ENCODE data around the gene CALD1.

Gene CALD1, protein sequence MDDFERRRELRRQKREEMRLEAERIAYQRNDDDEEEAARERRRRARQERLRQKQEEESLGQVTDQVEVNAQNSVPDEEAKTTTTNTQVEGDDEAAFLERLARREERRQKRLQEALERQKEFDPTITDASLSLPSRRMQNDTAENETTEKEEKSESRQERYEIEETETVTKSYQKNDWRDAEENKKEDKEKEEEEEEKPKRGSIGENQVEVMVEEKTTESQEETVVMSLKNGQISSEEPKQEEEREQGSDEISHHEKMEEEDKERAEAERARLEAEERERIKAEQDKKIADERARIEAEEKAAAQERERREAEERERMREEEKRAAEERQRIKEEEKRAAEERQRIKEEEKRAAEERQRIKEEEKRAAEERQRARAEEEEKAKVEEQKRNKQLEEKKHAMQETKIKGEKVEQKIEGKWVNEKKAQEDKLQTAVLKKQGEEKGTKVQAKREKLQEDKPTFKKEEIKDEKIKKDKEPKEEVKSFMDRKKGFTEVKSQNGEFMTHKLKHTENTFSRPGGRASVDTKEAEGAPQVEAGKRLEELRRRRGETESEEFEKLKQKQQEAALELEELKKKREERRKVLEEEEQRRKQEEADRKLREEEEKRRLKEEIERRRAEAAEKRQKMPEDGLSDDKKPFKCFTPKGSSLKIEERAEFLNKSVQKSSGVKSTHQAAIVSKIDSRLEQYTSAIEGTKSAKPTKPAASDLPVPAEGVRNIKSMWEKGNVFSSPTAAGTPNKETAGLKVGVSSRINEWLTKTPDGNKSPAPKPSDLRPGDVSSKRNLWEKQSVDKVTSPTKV

DNA sequence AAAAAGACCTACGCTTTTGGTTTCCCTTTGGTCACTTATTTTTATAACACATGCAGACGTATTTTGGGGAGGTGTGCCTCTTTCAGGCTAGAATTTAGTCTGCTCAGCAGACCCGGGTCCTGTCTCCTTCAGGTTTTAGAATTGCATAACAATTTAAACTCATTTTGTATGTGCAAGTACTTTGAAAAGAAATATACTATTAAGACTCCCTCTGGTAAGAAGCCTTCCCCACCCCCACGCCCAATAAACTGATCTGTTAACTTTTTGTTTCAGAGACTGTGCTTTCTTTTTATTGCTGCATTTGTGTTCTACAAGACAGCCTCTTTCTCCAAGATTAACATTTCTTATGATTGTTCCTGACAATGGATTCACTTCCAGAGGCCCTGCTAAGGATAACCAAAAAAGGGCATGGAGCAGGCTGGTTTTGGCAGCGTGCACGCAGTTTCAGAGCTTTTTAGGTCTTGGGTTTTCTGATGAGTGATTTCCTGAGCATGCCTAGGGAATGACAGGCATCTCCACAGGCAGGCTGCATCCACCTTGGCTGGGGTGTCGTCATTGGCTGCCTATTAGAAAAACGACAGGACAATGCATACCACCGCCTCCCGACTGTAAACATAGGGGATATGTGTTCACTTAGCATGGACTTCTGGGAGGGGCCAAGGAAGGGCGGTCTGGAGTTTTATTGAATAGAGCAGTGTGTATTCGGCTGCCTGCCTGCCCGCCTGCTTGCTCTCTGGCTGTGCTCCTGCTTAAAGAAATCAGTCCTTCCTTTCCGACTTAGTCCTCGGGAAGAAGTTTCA is at the start of gene CALD1:
CALD1 (plus strand) TSS at position 694 of the 800 bp plus-strand sequence. CDS start 88,100 bp downstream, outside the sequence.
- DNase-seq = peak; percentile 46

DNA sequence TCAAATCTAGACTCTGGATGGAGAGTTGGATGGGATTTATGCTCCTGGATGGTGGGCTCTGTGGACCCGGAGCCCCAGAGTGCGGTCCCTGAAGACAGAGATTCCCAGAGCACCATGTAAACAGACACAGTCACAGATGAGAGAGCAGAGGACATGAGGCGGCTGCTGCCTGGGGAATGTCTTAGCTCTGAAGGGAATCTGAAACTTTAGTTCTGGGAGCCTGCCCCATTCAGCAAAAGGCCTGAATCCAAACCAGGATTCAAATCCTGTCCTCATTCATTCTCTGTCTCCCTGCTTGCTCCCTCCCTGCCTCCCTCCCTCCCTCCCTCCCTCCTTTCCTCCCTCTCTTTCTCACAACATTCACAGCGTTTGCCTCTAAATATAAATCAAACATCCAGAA is 49.5 kb upstream of the CALD1 start:
- DNase-seq = no peak

DNA sequence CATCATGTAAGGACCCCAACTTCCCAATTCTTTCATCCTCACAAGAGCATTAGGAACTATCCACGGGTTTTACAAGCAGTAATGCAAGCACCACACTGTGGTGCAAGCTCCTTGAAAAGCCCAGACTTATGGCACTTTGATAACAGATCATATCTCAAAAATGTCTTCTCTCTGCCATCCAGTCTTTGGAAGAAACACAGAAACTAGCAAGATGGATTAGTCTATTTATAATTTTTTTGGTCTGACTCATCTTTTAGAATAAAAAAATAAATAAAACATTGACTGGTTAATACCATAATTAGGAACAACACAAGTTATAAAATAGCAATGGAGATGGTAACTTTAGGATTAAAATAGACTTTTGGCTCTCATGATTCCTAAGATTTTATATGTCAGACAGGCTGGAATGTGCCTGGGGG is 49.0 kb upstream of the CALD1 start:
- DNase-seq = no peak

DNA sequence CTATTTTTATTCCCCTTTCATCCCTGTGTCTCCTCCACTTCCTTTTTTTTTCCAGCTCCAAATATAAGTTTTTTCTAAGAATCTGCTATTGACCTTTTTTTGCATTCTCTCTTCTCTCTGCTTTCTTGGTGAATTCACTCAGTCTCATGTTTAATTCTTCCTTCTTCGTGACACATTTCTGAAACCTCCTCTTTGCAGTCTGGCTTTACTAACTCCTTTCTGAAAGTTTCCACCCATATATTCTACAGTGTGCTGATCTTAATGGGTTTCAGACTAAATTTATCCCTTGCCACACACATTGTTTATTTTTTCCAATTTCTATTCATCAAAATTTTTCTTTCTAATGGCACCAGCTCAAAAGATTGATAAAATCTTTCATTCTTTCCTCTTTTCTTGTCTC is 47.8 kb upstream of the CALD1 start:
- no peak for DNase-seq

DNA sequence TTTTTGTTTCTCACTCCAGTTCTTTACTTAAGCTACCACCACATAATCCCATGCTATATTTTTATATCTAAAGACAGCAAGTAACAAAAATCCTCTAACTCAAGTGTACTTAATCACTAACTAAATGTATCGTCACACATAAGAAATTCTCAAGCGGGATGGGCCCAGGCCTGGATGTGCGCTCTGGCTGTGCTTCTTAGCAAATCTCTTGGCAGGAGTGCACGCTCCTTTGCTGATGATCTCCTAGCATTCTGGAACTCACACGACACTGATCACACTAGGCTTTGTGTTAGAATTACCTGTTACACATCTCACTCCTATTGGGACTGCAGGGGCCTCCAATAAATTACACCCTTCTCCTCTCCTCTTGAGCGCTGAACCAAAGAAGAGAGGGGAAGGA is 46.7 kb upstream of the CALD1 start:
- no peak for DNase-seq

DNA sequence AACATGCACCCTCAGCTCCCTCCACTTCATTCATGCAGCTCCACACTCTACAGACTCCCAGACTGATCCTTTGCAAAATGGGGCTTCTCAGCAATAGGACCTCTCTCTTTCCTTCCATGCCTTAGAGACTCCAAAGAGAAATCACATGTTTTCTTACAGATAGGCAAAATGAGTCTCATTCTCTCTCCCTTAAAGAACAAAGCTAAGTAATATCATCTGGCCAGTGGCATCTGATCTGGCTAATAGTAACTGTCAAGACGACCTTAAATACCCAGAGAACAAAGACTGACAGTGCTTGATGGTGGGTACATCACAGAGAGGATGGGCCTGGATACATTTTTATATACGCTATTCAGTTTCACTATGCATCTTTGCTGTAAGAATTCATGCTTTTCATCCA is 43.1 kb upstream of the CALD1 start:
- no peak for DNase-seq

DNA sequence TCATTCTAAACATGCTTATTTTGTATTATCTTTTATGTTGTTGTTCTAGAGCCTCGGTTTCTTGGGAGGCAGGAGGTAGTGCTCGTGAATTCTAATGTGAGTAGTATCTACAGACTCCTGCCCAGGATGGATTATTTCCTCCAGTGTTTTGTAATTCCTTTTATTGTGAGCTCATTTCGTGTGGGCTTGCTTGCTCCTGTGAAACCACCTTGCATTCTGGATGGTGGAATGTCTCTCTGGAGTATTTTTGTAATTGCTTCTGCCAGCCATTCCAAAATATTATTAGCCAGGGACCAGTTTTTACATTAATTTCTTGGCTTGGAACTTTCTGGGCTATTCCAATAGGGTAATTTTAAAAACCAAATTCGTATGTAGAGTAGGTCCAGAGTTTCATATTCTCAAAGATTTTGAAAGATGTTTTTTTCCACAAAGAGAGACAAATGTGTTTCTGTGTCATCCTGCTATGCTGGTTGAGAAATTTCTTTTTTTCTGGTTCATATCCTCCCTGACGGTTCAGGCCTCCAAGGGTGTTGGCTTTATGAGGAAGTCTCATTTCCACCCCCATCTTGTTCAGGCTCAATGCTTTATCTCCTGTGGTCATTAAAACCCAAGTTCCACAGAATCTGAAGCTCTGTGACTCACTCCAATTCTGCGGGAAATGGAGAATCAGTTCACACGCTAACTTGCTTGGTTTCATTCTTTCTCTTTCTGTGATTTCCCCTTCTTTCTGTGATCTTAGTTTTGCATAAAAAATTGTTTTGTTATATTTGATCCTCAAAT is 41.7 kb upstream of the CALD1 start:
- no peak for DNase-seq

DNA sequence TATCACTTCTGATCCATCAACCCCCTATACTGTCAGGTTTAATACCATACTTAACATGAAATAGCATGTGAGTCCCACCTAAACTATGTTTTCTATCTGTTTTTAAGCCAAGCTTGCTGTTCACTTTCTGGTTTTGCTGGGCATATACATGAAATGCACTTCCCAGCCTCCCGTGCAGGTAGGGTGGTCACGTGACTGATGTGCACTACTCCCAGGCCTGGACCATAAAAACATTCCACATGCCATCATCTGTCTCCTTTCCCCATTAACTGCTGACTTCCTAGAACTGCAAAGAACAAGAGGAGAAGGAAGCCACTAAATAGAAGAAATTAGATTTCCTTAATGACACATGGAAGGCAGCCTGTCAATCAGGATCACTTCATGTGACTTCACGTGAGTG is 40.1 kb upstream of the CALD1 start:
- DNase-seq = no peak

DNA sequence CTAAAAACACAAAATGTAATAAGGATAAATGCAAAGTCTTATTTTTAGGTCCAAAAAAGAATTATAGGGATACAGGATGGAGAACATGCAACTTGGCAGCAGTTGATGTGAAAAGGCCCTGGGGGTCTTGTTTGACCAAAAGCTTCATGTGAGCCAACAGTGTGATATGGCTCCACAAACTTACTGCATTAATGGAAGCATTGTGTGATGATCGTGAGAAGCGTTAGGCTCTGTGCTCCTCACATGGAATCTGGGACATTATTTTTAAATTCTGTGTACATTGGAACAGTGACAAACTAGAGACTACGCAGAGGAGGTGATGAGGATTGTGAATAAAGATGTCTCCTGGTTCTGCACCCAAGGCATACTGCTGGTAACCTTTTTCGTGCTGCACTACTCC is 39.1 kb upstream of the CALD1 start:
- no peak for DNase-seq

DNA sequence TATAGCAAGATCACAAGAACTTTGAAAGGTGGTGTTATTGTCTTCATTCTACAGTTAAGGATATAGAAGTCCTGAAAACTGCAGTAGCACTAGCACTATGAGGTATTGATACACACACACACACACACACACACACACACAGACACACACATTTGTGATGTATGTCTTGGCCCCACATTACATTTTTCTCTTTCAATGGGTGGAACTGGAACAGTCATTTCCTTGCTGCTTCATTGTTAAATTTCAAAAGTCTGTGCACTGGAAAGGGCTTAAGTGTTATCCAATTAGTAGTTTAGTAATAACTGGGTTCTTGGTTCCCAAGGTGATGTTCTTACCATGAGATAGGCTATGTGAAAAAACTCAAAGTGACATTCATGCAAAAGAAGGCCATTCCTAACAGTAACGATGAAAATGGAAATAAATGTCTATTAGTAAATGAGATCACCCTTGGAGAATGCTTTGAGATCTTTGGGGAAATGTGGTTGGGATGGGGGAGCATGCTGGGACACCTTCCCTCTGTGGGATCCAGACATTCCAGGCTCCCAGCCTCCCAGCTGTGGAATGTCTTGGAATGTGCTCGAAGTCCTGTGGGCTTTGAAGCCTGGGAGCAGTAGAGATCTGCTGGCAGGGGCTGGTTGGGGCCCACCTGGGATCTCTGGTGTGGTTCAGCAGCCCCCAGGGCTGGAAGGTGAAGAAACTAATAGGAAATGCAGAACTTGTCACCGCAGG is 37.4 kb upstream of the CALD1 start:
- no peak for DNase-seq

DNA sequence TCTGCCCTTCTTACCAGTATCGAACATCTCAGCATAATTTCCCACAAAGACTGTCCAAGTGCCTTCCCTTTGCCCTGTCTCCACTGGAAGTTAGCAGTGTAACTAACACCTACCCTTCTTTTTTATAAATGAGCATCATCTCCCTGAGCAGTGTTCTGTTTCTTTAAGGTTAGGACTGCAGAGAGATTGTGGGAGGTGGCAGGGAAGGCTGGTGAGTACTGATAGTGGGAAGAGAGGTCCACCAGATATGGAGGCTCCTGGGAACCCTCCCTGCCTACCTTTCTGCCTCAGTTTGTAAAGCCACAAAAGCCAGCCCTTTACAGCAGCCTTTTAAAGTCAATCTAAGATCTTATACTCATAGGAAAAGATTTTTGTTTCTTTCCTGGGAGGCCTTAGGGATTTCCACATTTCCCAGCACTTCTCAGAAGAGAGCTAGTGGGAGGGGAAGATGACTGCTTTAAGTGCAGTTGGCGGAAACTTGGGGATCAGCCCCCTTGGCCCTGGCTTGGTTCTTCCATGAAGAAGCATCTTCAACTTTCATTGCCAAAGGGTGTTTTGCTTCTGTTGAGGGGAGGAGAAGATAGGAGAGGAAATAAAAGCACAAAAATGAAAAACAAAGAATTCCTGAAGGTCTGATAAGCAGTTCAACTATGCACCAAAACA is 36.6 kb upstream of the CALD1 start:
- DNase-seq = no peak

DNA sequence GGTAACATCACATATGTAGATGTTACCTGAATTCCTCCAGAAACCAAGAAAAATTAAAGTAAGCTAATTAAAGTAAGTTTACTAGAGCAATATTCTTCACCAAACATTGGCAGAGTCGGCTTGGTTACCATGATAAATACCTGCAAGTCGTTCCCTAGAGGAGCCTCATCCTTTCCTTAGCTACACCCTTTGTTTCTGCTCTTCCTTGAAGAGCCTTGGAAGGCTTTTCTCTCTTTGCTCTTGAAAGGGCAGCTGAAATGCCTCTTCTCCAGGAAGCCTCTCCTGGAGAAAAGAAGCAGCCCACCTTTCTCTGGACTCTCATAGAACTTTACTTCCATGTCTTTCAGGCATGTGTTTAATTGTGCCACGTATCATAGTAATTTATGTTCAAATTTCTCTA is 34.9 kb upstream of the CALD1 start:
- no peak for DNase-seq

DNA sequence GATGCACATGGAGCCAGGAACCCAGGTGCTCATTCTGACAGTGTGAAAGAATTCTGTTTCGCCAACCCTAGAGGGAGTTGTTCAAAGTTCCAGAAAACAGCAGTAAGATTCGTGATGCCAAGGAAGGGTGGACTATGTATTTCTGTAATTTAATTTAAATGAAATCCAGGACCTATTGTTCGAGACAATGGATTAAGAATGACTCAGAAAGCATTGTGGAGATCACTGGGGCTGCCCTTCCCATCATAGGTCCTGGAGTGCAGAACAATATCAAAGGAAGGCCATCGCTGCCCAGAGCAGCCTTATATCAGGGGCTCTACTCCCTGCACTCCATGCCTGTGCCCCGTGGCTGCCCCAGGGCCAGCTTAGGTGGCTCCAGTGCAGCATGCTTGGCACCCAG is 32.1 kb upstream of the CALD1 start:
- DNase-seq = no peak

DNA sequence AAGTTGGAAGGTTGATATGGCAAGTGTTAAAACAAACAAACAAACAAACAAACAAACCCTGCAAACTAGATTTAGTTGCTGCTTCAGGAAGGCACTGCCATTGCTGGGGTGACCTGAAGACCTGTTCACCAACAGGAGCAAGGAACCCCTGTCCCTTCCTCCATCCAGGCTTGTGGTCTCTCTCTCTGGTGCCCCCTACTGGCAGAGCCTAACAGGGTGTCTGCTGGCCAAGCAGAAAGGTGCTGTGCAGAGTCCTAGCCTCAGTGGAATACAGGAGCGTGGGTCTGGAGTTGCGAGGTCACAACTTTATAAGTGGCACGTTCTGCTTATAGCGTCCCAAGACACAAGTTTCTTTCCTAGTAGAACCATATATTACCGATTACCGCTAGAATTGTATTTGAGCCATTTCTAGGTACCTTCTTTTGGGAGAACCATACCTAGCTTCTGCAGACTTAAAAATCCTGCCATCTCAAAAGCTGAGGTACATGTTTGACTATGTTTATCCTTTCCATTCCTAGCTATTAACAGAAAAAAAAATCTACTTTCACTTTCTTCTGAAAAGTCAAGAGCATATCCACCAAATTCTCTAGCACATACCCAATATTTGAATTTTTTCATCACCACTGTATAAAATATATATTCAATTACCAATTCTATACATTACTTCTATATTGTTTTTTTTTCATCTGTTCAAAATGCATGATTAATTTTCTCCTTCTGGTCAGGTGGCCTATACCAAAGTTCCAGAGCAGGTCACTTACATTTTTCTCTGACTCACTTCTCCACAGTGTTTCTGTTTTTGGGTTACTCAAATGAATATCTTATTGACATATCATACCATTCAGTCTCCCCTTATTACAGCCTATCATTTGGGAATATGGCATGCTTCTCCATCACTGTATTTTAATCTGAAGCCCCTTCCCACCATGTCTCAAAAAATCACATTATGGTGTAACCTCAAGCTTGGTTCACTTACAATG is 29.1 kb upstream of the CALD1 start:
- DNase-seq = no peak

DNA sequence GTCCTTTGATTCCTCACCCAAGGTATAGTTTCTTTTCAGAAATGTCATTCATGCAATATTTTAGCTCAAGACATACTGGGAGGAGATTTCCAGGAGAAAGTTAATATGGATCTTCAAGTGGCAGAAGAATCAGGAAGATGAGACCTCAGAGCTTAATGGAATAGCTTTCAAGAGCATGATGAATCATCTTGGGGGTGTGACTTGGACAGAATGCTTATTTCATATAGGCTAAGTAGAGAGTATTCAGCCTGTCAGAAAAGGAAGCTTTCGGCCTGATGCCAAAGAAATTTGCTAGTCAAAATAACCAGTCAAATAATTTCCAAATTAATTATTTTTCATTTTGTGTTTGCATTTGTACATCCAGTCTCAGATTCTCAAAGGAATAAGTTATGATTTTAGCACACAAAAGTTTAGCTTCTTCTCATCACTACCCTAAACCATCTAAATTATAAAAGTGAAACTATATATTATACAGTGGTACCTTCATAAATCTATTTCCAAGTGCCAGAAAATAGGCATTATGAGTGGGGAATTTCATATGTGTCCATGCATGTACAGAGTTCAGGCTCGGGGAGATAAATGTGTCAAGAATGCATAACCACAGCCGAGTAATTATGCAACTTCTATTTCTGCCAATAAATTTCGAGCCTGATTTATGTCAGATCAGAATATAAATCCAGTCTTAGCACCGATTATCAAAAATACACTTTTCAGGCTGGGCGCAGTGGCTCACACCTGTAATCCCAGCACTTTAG is 27.3 kb upstream of the CALD1 start:
- peak; percentile 14 for DNase-seq

DNA sequence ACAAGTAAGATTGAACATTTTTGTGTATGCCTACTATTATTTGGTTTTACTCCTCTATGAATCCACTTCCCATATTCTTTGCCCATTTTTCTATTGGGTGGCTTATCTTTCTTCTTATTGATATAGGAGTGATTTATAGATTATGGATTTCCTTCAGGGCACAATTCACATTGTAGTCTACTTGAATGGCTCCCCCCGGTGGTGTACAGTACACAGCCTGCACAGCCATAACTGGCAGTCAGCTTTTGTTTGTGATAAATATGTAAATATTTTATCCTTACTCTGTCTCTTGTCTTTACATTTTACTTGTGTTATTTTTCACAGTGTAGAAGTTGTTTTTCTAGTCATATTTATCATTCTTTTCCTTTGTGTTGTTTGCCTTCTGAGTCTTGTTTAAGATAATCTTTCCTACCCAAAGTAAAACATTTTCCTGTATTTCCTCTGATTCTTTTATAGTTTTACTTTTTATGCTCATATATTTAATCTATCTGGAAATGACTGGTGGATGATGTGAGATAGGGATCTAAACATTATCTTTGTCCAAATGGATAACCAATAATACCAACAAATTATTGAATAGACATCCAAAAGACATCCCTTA is 23.9 kb upstream of the CALD1 start:
- DNase-seq = no peak

DNA sequence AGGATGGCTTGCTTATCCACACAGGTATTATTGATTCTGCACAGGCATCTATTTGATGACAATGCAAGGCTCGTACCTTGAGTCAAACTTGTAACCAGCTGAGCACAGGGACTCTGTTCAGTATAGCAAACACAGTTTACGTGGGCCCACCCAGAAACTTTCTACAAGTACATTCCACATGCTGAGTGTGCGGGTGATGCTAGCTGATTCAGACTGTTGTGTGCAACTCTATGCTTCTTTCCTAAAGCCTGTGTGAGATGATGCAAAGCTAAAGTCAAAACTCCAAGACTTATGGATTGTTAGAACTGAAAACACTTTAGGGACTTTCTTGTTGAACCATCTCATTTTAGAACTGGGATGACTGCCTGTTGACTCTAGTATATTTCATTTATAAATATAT is 21.5 kb upstream of the CALD1 start:
- no peak for DNase-seq

DNA sequence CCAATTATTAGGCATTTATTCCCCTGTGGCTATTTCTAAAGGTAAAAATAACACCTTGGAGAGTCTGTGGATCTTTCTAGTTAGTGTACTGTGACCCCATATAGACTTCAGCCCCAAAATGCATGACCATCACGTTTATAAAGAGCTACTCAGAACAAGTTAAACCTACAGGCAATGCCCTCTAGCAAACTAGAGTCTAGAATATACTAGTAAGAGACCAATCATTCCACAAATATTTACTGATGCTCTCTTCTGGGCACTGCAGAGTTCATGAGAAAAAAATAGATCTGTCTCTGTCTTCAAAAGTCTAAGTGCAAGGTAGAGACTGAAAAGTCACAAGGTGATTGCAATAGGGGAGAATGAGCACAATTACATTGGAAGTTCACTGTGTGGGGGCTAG is 20.5 kb upstream of the CALD1 start:
- DNase-seq = no peak

DNA sequence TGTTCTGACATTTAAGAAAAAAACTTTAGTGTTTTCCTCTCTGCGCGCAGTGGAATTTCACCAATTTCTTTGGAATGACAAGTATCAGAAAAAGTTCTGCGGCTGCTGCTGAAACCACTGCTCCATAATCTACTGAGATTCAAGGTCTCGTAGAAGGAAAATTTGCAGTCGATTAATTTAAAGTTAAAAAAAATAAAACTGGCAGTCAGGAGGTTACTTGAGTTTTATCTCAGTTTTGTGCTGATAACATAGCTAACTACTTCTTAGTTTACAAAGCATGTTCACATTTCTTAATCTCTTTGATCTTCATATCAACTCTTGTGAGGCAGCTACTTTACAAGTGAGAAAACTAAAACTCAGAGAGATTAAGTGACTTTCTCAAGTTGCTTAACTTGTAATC is 18.2 kb upstream of the CALD1 start:
- no peak for DNase-seq
